Panc1 (cell line): ENCODE data around the gene RIPK3. TPM values are rescaled to one million over a fixed set of nuclear protein-coding genes. Genes with fewer than 3 reads are reported as not detected.
A peak's percentile ranks its signal among the peaks of the same experiment; 100 is the strongest.
"Not testable (repeated sequence)": the region's sequence is repeated elsewhere in the genome, so short reads cannot be mapped to it uniquely, and the experiment has no call there.

Source experiments
- ATAC-seq: fragments of 200-7000 bp; cut with Tn5 transposase; 2 replicates; pipeline ENCODE4 v1.9.1; 2020; ENCODE audit warnings: mild to moderate bottlenecking, moderate library complexity
- BruUV-seq: library from RNA; stranded (reverse); fragments of 400-500 nt; replicated peaks from 2 replicates; lab custom pipeline; 2021; lab: Mats Ljungman, UMichigan
- CTCF ChIA-PET: fragments of 300-600 bp; sonication (Branson Sonifier 250); formaldehyde crosslinking; loops from one replicate; lab custom pipeline; 2022; ENCODE audit warnings: antibody characterized with exemption; lab: Charles Lee
- POLR2A ChIA-PET: fragments of 300-600 bp; sonication (Branson Sonifier 250); formaldehyde crosslinking; loops from one replicate; lab custom pipeline; 2022; ENCODE audit warnings: antibody characterized with exemption; lab: Charles Lee
- DNase-seq: peaks from one replicate; pipeline ENCODE4 v3.0.0-alpha.2; 2010; ENCODE audit warnings: low read depth, low spot score
- H3K27ac ChIP-seq: 2 replicates; pipeline ENCODE4 v1.5.1; 2011; ENCODE audit warnings: mild to moderate bottlenecking, low read length, inconsistent platforms
- H3K27me3 ChIP-seq: fragments of 200-500 bp; sonication (Bioruptor generic); 2 replicates; pipeline ENCODE4 v1.6.0; 2014; ENCODE audit warnings: low read length, inconsistent platforms; ENCODE audit not compliant: control insufficient read depth, insufficient read depth
- H3K36me3 ChIP-seq: fragments of 200-500 bp; sonication (Bioruptor generic); 2 replicates; pipeline ENCODE4 v1.5.1; 2014; ENCODE audit warnings: inconsistent platforms, mild to moderate bottlenecking, low read length, moderate library complexity; ENCODE audit not compliant: control insufficient read depth, insufficient read depth
- H3K4me1 ChIP-seq: 2 replicates; pipeline ENCODE4 v1.5.1; 2011; ENCODE audit warnings: inconsistent platforms, mild to moderate bottlenecking, low read length, moderate library complexity; ENCODE audit not compliant: control insufficient read depth, insufficient read depth
- H3K4me3 ChIP-seq, 2 experiments: 2 replicates each; pipeline ENCODE4 v1.5.1; 2011 to 2012; ENCODE audit warnings: low read depth in 2 of 2, low read length in 2 of 2, mild to moderate bottlenecking in 2 of 2, inconsistent platforms in 1 of 2, moderate library complexity in 1 of 2
- H3K9me3 ChIP-seq: fragments of 200-500 bp; sonication (Bioruptor generic); 2 replicates; pipeline ENCODE4 v1.5.1; 2014; ENCODE audit warnings: low read depth, mild to moderate bottlenecking, inconsistent platforms, low read length, moderate library complexity; ENCODE audit not compliant: control insufficient read depth, insufficient read depth
- POLR2AphosphoS5 ChIP-seq: IDR thresholded peaks from 2 replicates; pipeline ENCODE4 v1.6.1; 2012; ENCODE audit warnings: mild to moderate bottlenecking, low read depth, low read length, moderate library complexity
- SIN3A ChIP-seq: IDR thresholded peaks from 2 replicates; pipeline ENCODE4 v1.6.1; 2012; ENCODE audit warnings: low read depth, mild to moderate bottlenecking, low read length, moderate library complexity, borderline replicate concordance; ENCODE audit not compliant: insufficient read depth
- TCF7L2 ChIP-seq: IDR thresholded peaks from 2 replicates; pipeline ENCODE4 v1.6.1; 2011; ENCODE audit warnings: mild to moderate bottlenecking, low read depth, low read length, inconsistent platforms
- in situ Hi-C: cut with HindIII; loops from 2 replicates; pipeline ENCODE4 v1.10.0; 2016; ENCODE audit warnings: low sequenced_read_pairs, low pct_unique_long_range_greater_than_20kb
- intact Hi-C: fragments of 100-400 bp; cut with micrococcal nuclease; formaldehyde crosslinking; loops from one replicate; pipeline ENCODE4 v1.10.0; 2022; ENCODE audit not compliant: unreplicated experiment
- total RNA-seq: library from RNA; stranded (reverse); gene quantifications from one replicate; pipeline ENCODE4 v1.2.1, GENCODE V29; 2021; ENCODE audit not compliant: unreplicated experiment
- TF ChIP-seq, protein P1 (sequence below): fragments of 450-650 bp; IDR thresholded peaks from 2 replicates; pipeline ENCODE4 v1.5.1; 2017; ENCODE audit warnings: mild to moderate bottlenecking

Gene RIPK3
- total RNA-seq, 1 experiment from 2014 or later, result not detected

DNA sequence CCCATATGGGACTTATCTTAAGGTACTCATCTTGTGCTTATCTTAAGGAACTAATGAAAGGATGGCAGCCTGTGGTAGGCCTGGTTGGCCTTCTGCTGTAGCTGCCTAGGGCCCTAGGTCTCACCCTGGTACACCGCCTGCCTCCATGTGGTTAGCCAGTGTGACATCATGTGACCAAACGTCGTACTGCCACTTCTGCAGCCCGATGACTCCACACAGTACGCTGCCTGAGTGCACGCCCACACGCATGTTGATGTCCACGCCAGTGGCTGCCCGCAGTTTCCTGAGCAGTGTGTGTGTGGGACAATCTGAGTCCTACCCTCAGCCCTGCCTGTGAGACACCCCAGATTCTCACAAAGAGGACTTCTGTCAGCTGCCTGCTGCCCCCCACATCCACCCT is 10.1 kb downstream of the RIPK3 start:
- Histone ChIP-seq H3K27ac (no peak overlapping the region), H3K4me1 (peaks cover 3% of the 10 kb centered on the region; the same call in 1 of the 2 replicates), H3K27me3 (no peaks in the 10 kb centered on the region), H3K36me3 (no peaks in the 10 kb centered on the region), H3K4me3 (no peak overlapping the region), H3K9me3 (no peaks in the 10 kb centered on the region)
- BruUV-seq, result no TSS peak
- ChIA-PET POLR2A (no interaction called here), CTCF (no interaction called here)
- DNase-seq (no peak), ATAC-seq (no peak)
- intact Hi-C loops, result no loop called here
- no peak for TF ChIP-seq POLR2AphosphoS5
- in situ Hi-C loops, result loop anchor here (10.0 kb wide), 1 partner anchor 105 kb away; no protein-coding TSS in a partner anchor

DNA sequence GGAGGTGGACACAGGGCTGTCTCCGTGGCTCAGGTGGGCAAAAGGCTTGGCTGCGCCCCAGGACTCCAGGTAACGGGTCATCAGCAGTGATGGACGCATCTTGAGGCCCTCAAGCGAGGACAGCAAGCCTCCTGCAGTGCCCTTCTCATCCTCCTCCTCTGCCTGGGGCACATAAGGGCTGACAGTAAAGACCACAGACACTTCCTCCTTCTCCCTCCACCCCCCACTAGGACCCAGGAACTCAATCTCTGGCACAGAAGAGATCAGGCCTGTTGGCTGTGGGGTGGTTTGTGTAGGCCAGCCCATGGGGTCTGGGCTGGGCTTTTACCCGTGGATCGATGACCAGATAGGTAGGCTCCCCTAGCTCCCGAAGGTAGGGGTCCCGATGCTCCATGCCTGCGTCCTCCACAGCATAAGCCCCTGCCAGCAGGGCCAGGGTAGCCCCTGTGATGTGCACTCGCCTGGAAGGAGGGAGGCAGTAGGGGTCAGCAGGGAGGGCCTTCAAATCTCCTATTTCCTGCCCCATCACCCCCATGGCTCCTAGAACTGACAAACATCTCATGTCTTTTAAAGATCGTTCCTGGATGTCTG is 10.6 kb downstream of the RIPK3 start:
- TF ChIP-seq, protein P1, sequence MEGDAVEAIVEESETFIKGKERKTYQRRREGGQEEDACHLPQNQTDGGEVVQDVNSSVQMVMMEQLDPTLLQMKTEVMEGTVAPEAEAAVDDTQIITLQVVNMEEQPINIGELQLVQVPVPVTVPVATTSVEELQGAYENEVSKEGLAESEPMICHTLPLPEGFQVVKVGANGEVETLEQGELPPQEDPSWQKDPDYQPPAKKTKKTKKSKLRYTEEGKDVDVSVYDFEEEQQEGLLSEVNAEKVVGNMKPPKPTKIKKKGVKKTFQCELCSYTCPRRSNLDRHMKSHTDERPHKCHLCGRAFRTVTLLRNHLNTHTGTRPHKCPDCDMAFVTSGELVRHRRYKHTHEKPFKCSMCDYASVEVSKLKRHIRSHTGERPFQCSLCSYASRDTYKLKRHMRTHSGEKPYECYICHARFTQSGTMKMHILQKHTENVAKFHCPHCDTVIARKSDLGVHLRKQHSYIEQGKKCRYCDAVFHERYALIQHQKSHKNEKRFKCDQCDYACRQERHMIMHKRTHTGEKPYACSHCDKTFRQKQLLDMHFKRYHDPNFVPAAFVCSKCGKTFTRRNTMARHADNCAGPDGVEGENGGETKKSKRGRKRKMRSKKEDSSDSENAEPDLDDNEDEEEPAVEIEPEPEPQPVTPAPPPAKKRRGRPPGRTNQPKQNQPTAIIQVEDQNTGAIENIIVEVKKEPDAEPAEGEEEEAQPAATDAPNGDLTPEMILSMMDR, result no peak
- TF ChIP-seq TCF7L2 (no peak), SIN3A (no peak), POLR2AphosphoS5 (no peak)
- ATAC-seq (no peak), DNase-seq (no peak)
- BruUV-seq, result no TSS peak
- H3K27me3 ChIP-seq, result no peaks in the 10 kb centered on the region
- in situ Hi-C loops (no loop called here), intact Hi-C loops (no loop called here)
- H3K4me1 ChIP-seq, result peaks cover 3% of the 10 kb centered on the region; the same call in 1 of the 2 replicates
- CTCF ChIA-PET, result no interaction called here
- no peak overlapping the region for H3K27ac ChIP-seq
- H3K36me3 ChIP-seq, result no peaks in the 10 kb centered on the region
- no peak overlapping the region for H3K4me3 ChIP-seq
- no peaks in the 10 kb centered on the region for H3K9me3 ChIP-seq
- POLR2A ChIA-PET, result no interaction called here

DNA sequence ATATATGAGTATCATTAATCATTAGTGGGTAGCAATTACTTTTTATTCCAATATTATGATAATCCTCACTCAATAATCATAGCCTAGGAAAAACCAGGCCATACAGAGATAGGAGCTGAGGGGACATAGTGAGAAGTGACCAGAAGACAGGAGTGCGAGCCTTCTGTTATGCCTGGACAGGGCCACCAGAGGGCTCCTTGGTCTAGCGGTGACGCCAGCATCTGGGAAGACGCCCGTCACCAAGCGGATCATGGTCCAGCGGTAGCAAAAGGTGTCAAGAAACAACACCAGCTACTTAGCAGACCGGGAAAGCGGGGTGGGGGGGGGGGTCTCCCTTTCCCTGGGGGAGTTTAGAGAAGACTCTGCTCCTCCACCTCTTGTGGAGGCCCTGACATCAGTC is 11.9 kb downstream of the RIPK3 start:
- CTCF ChIA-PET, result interaction anchor here (1.2 kb wide), 1 partner anchor 104 kb away, joined by 3 read pairs; no protein-coding TSS in a partner anchor
- in situ Hi-C loops, POLR2A ChIA-PET: not testable (repeated sequence)

More for the DNA sequence above, 11.9 kb downstream of the RIPK3 start:
- TF ChIP-seq, protein P1, result peak; percentile 76
- H3K27me3 ChIP-seq, H3K27ac ChIP-seq, H3K4me3 ChIP-seq, H3K36me3 ChIP-seq, intact Hi-C loops, BruUV-seq, H3K9me3 ChIP-seq, H3K4me1 ChIP-seq, ATAC-seq, DNase-seq: not testable (repeated sequence)
